Lower leg skin (tissue), 4 donors: ENCODE measurements around the gene RCAN2. TPM values are rescaled to one million over a fixed set of nuclear protein-coding genes. Genes with fewer than 3 reads are reported as not detected.

Experiments
- DNase-seq, 2 donors: peaks; one replicate each; pipeline ENCODE4 v3.0.0-alpha.2; 2019; ENCODE audit warnings: low spot score in 2 of 2
- H3K4me3 ChIP-seq: fragments of 200-600 bp; sonication (generic); 2 replicates; pipeline ENCODE4 v1.5.1; 2017; ENCODE audit warnings: mild to moderate bottlenecking, low read depth; ENCODE audit not compliant: poor library complexity, severe bottlenecking
- POLR2A ChIP-seq, 2 donors: fragments of 450-650 bp; IDR thresholded peaks; one replicate each; pipeline ENCODE4 v1.6.1; 2016 to 2017; ENCODE audit warnings: antibody characterized with exemption in 2 of 2, mild to moderate bottlenecking in 1 of 2, moderate library complexity in 1 of 2
- WGBS, 2 donors: methylation state at CpG; one replicate each; pipeline ENCODE4 v1.1.5; 2018; 5-methylcytosine and 5-hydroxymethylcytosine counted together
- intact Hi-C: fragments of 100-400 bp; cut with DNase I; formaldehyde crosslinking; loops from one replicate; pipeline ENCODE4 v1.15.0; 2023; ENCODE audit warnings: low total_unique reads
- total RNA-seq, 4 donors: library from RNA; depleted of rRNA; stranded (reverse); fragments of >200 nt; gene quantifications; one replicate each; pipeline ENCODE4 v1.1.0, GENCODE V29; 2016
- TF ChIP-seq, protein P1 (sequence below), 3 donors: fragments of 450-650 bp; IDR thresholded peaks; one replicate each; pipeline ENCODE4 v1.5.1; 2016; ENCODE audit warnings: antibody characterized with exemption in 3 of 3, mild to moderate bottlenecking in 3 of 3, moderate library complexity in 2 of 3

RCAN2 gene
- total RNA-seq, 4 donors from 2014 or later = 3.7 to 18.7 (median 12.8) TPM

DNA sequence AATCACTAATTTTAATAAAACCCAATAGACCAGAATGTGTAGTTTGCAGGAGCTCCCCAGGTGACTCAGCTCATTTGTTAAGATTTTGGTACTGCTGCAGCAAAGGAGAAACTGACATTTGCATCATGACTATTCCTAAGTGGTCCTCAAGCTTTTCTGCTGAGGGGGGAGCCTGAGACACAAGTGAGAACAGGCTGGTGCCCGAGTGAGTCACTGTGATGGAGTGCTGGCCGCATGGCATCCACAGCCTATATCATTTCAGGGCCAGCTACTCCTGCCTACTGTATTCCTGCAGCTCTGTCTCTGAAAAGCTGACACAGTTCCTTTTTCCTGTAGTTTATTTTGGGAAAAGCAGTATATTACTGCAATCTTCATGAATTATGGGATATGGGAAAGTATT is 206.8 kb downstream of the RCAN2 start:
- no peak overlapping the region for H3K4me3 ChIP-seq
- no peak for DNase-seq
- TF ChIP-seq POLR2A (IDR thresholded peaks at IDR 0.05) = no peak
- TF ChIP-seq, protein P1, sequence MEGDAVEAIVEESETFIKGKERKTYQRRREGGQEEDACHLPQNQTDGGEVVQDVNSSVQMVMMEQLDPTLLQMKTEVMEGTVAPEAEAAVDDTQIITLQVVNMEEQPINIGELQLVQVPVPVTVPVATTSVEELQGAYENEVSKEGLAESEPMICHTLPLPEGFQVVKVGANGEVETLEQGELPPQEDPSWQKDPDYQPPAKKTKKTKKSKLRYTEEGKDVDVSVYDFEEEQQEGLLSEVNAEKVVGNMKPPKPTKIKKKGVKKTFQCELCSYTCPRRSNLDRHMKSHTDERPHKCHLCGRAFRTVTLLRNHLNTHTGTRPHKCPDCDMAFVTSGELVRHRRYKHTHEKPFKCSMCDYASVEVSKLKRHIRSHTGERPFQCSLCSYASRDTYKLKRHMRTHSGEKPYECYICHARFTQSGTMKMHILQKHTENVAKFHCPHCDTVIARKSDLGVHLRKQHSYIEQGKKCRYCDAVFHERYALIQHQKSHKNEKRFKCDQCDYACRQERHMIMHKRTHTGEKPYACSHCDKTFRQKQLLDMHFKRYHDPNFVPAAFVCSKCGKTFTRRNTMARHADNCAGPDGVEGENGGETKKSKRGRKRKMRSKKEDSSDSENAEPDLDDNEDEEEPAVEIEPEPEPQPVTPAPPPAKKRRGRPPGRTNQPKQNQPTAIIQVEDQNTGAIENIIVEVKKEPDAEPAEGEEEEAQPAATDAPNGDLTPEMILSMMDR (IDR thresholded peaks at IDR 0.05) = no peak
- 74 to 85% methylated on average over 2 of the region's 2 CpGs for WGBS, 2 donors
- intact Hi-C loops = no loop called here

DNA sequence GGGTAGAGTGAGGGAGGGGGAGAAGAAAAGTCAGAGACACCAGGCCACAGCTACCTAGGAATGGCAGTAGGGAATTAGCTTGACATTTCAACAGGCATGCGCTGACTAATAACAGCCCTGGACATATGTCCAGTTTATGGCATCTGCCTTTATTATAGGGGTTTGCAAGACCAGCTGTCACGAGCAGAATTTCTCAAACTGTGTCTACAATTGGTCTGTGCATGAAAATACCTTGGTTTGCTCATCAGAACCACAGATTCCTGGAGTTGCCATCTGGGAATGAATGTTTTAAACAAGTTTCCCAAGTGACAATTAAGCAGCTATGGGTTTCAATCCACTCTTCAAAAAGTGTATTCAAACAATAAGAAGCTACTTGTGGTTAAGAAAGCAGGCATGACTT is 210.1 kb downstream of the RCAN2 start:
- intact Hi-C loops = no loop called here
- TF ChIP-seq, protein P1 (IDR thresholded peaks at IDR 0.05) = no peak
- TF ChIP-seq POLR2A (IDR thresholded peaks at IDR 0.05) = no peak
- 68 to 86% methylated on average over 2 of the region's 2 CpGs for WGBS, 2 donors
- no peak for DNase-seq
- H3K4me3 ChIP-seq = no peak overlapping the region

DNA sequence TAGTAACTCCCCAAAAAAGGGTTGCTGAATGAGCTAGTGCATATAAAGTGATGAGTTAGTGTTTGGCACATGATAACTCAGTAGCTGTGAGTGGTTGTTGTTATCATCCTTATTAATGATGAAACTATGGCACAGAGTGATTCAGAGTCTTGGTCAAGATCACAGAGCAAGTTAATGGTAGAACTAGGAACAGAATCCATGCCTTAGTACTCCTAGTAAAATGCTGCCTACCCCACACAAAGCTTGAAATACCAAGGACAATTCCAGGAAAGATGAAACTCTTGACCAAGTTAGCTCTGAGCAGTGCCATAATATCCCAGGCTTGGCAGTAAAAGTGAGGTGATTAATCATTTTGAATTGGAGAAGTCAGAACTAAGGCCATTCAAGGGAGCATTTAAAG is 211.4 kb downstream of the RCAN2 start:
- TF ChIP-seq, protein P1 (IDR thresholded peaks at IDR 0.05) = no peak
- no peak for TF ChIP-seq POLR2A (IDR thresholded peaks at IDR 0.05)
- DNase-seq = no peak
- intact Hi-C loops = no loop called here
- no peak overlapping the region for H3K4me3 ChIP-seq

DNA sequence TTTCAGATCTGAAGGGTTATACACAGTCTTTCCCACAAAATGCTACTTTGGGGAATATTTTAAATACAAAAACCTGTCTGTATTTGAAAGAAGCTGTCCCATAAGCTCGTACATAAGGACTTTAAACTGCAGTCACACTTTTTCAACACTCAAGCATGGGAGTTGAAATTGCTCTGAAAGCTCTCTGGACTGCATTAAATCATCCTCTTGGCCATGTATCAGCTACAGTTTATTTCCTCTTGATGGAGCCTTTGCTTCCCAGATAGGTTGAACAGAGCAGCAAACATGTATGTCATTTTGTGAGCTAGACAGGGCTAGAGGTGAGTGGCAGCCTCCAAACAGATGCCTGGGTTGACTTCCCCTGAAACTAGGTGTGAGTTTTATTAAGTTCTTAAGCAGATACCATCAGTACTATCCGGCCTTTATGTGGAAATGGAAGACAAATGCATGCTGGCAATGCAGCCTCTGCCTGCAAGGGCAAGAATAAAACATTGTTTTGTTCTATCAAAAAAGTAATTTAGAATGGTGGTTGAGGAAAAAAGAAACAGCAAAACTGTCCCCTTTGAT is 214.6 kb downstream of the RCAN2 start:
- TF ChIP-seq, protein P1 (IDR thresholded peaks at IDR 0.05) = no peak
- TF ChIP-seq POLR2A (IDR thresholded peaks at IDR 0.05) = no peak
- WGBS, 2 donors = 46 to 62% methylated on average over 2 of the region's 2 CpGs

DNA sequence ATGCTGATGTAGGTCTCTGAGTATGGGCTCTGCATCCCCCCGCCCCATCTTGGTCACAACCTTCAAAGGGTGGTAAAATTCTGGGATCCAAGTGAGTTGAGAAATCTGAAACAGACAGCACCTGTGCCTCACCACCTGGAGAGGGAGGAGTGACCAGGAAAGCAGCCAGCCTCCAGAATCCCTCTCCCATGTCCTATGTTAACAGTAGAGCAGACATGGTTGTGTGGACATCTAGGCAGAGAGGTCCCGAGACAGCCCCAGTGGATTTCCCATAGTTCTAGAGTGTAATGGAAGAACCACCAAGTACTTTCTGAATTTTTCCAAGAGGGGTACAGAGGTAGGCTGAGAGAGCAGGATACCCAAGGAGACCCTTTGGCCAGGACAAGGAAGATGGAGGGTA is 216.7 kb downstream of the RCAN2 start:
- no peak overlapping the region for H3K4me3 ChIP-seq
- 97 to 100% methylated on average over 2 of the region's 2 CpGs for WGBS, 2 donors
- intact Hi-C loops = no loop called here
- no peak for TF ChIP-seq POLR2A (IDR thresholded peaks at IDR 0.05)
- TF ChIP-seq, protein P1 (IDR thresholded peaks at IDR 0.05) = no peak
- no peak for DNase-seq

More for the DNA sequence above, 214.6 kb downstream of the RCAN2 start:
- intact Hi-C loops = no loop called here
- no peak for DNase-seq
- H3K4me3 ChIP-seq = no peak overlapping the region

DNA sequence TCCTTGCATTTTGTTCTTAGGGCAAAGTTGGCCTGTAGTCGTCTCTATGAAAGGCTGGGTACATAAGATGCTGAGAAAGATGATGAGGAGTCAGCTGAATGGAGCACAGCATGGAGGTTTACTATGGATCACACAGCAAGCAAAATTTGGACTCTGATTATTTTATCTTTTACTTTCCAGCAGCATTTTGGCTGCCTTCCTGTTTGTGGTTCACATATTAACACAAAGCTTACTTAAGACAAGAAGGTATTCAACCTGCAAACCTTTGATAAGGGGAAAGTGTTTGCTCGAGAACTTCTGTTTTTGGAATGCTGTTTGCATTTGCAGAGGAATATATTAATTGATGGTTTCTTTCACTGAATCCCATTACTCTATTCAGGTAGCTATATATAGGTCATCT is 217.3 kb downstream of the RCAN2 start:
- intact Hi-C loops = no loop called here
- no peak overlapping the region for H3K4me3 ChIP-seq
- WGBS, 2 donors = 77 to 80% methylated on average over 2 of the region's 2 CpGs
- no peak for TF ChIP-seq POLR2A (IDR thresholded peaks at IDR 0.05)
- TF ChIP-seq, protein P1 (IDR thresholded peaks at IDR 0.05) = no peak
- no peak for DNase-seq
